ENCODE data around the gene CSMD2.
"Not testable (repeated sequence)": the region's sequence is repeated elsewhere in the genome, so short reads cannot be mapped to it uniquely, and the experiment has no call there.

Gene CSMD2

DNA sequence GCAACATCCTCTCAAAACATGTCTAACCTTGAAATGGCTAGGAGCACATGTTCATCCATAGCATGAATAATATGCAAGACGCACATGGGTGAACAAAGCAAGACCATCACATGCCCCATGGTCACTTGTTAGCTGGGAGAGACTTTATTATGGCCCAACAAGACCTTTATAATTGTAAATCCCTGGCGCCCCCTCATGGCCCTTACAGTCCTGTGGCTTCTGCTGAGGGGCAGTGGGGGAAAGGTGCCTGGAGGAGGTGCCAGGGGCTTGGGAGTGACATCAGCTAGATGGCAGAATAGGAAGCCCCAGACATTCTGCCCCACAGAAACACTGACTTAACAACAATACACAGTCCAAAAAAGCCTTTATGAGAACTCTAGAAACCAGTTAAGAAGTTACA is 51.7 kb downstream of the CSMD2 start:
- no peak for DNase-seq (ENCODE audit: low read depth in 2 of 2, low spot score in 1 of 2)

DNA sequence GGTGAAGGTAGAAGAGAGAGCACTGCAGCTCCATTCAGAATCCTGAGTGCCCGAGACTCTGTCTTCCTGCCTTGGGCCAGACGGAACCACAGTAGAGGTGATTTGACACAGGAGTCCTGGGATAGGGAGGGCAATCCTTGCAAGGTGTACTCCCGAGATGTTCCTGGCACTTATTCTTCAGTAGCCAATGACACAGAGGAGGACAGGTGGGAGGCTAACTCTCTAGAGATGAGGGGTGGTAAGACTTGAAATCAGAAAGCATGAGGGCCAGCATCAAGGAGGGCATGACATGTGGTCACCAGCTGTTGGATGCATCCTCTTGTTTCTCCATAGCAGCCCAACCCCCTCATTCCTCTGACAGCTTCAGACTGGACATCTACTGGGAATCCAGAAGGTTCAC is 56.3 kb downstream of the CSMD2 start:
- no peak for DNase-seq (ENCODE audit: low read depth in 2 of 2, low spot score in 1 of 2)

DNA sequence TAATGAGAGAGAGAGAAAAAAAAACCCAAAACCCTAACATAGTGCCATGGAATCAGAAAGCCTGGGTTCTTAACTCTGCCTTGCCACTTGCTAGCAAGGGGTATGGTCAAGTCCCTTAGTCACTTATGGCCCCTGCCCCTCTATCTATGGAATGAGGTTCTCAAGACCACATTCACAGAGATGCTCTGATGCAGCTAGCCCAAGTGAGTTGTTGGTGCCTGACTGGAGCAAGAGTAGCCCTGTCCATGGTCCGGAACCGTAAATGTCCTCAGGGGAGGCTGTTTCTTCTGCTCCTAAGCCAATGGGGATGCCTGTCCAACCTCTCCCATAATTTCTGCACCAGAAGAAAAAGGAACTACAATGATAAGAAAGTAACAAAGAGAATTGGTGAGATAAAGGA is 56.8 kb downstream of the CSMD2 start:
- DNase-seq (ENCODE audit: low read depth in 2 of 2, low spot score in 1 of 2), result no peak

DNA sequence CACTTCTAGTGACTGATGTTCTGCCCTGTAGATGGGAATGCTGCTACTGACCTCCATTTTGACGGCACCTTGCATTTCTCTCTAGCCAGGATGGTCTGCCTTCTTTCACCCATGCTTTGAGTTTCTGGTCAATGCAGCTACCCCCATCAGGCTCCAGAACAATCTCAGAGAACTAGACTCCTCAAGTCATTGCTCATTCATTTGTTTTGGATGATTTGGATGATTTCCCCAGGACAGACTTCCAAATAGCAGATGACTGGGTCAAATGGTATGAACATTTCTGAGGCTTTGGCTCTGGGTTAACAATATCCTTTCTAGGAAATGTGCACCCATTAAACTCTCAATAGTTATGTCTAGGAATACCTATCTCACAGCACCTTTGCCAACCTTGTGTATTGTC is 63.9 kb downstream of the CSMD2 start:
- DNase-seq (ENCODE audit: low read depth in 2 of 2, low spot score in 1 of 2), result no peak

DNA sequence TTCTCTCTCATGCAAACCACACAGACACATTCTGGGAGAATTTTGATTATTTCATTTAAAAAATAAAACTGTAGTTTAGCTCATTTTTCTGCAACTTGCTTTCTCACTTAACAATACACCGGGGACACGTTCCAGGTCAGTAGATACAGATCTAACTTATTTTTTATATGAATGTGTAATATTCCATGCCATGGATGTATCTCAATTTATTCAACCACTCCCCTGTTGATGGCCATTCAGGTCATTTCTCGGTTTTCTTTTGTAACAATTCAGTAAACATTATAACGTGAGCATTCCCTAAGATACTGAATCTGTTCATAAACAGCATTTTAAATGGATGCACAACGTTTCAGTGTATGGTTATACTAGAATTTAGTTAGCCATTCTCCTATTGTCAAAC is 64.7 kb downstream of the CSMD2 start:
- no peak for DNase-seq (ENCODE audit: low read depth in 2 of 2, low spot score in 1 of 2)

DNA sequence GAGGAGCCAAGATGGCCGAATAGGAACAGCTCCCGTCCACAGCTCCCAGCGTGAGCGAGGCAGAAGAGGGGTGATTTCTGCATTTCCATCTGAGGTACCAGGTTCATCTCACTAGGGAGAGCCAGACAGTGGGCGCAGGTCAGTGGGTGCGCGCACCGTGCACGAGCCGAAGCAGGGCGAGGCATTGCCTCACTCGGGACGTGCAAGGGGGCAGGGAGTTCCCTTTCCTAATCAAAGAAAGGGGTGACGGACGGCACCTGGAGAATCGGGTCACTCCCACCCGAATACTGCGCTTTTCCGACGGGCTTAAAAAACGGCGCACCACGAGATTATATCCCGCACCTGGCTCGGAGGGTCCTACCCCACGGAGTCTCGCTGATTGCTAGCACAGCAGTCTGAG is 72.6 kb downstream of the CSMD2 start:
- not testable (repeated sequence) for DNase-seq (ENCODE audit: low read depth in 2 of 2, low spot score in 1 of 2)

DNA sequence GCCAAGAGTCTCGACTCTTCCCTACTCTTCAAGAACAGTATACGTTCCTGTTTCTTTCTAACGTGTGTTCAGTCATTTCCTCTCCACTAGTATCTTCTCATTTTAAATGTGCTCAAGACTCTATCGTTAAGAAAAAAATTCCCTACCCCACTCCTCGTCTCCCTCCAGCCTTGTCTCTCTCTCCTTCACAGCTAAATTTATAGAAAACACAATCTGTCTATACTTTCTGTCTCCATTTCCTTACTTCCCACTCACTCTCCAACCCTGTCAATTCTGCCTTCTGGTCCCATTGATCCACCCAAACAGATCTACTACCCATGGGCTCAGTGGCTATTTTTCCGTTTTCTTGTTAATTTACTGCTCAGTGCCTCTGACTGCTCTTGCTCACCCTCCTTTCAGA is 75.3 kb downstream of the CSMD2 start:
- DNase-seq (ENCODE audit: low read depth in 2 of 2, low spot score in 1 of 2), result no peak

DNA sequence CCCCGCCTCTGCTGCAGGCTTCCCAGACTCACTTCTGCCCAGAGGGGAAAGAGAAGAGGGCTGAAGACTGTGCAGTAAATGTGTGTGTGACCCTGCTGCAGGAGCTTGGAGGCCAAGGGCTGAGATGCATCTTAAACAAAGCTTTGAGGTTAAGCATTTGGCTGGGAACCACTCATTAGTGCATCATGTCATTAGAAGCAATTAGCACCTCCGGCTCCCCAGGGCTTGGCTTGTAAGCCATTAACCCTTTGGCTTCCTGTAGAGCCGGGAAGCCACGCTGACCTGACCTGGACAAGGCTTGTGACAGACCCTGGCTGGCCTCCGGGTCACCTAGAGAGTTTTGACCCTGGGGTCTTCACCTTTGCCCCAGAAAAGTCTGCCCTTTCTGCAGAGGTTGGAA is 77.0 kb downstream of the CSMD2 start:
- no peak for DNase-seq (ENCODE audit: low read depth in 2 of 2, low spot score in 1 of 2)

DNA sequence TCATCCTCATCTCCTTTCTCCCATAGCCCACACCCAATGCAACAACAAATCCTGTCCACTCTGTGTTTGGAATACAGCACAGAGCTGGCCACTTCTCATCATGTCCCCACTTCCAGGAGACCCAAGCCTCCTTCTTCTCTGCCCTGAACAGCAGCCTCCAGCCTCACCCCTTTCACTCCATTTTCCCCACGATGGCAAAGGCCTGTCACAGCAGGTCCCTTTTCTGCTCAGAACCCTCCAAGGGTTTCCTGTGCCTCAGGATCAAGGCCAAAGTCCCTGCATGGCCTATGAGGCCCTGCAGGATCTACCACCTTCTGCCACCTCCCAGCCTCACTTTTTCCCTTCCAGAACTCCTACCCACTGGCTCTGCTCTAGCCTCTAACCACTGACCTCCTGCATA is 78.5 kb downstream of the CSMD2 start:
- no peak for DNase-seq (ENCODE audit: low read depth in 2 of 2, low spot score in 1 of 2)

DNA sequence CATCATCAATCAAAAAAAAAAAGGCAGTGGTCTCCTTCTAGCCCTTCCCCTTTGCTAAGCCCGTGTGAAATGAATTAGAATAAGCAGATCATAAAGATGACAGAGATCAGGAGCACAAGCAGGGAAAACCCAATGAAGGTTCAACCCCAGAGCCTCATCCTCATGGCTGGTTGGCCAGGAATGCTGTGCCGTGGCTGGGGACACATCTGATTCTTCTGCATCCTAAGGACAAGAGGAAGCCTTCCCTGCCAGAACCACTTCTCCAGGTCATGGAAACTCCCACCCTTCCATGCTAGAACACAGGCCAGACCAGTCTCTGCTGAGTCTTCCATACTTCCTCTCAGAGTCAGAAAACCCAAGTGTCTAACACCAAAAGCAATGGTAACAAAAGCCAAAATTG is 81.1 kb downstream of the CSMD2 start:
- no peak for DNase-seq (ENCODE audit: low read depth in 2 of 2, low spot score in 1 of 2)

DNA sequence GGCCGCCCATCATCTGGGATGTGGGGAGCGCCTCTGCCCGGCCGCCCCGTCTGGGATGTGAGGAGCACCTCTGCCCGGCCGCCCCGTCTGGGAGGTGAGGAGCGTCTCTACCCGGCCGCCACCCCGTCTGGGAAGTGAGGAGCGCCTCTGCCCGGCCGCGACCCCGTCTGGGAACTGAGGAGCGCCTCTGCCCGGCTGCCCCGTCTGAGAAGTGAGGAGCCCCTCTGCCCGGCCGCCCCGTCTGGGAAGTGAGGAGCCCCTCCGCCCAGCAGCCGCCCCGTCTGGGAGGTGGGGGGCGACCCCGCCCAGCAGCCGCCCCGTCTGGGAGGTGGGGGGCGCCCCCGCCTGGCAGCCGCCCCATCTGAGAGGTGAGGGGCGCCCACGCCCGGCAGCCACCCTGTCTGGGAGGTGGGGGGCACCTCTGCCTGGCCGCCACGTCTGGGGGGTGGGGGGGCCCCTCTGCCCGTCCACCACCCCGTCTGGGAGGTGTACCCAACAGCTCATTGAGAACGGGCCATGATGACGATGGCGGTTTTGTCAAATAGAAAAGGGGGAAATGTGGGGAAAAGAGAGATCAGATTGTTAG is 82.9 kb downstream of the CSMD2 start:
- DNase-seq (ENCODE audit: low read depth in 2 of 2, low spot score in 1 of 2), result not testable (repeated sequence)

DNA sequence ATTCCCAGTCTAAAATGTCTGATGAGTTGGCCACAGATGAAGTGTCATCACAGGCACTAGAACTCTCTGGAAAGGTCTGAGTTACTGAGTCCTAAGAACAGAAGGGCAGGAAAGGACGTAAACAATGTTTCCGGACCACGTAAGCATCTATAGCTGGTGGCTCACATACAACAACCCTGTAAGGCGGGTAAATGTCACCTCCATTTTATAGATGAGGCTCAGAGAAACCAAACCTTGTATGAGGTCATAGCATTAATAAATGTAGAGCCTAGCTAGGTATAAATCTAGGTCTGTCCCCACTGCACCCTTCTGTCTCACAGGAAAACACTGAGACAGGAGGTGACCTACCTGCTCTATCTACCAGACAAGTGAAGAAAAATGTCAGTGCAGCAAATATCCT is 86.6 kb downstream of the CSMD2 start:
- DNase-seq (ENCODE audit: low read depth in 2 of 2, low spot score in 1 of 2), result no peak

DNA sequence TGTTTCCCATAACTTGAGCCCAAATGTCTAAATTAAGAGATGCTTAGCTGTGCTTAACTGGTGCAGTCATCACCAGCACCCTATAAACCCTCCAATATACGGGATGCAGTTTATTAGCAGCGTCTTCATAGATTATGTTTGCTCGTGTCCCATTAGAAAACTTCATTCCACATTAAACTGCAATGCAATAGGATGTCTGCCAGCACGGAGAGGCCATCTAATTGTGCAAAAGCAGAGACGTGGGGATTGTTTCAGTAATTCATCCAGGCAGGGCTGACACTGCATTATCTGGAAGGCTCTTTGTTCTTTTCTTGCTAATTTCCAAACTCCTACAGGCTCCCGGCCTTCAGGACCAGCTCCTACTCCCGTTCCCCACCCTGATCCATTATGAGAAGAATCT is 89.5 kb downstream of the CSMD2 start:
- no peak for DNase-seq (ENCODE audit: low read depth in 2 of 2, low spot score in 1 of 2)

DNA sequence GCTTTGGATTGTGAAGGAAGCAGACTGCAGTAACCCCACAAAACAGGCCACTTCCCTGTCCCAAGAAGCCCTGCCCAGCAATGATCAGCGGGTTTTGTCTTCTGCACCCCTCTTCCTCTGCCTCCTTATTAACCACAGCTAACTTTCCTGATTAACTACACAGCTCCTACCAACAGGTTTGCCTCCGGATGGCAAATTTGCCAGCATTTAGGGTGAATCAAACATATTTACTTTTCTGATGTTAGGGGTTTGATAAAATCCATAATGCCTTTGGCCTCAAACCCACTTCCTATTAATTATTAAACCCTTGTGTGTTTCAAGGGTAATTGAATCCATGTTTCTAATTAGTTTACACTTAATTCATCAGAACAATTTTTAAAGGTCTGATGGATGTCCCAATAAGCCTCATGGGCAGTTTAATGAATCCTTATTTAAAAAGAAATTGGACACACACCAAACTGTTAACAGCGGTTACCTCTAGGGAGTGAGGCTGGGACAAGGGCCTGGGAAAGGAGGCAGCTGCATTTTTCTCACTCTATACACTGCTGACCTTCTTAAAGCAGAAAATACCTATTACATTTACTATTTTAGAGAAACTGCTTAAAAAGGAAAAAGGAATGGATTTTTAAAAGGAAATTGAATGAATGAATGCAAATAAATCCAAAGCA is 91.9 kb downstream of the CSMD2 start:
- DNase-seq (ENCODE audit: low read depth in 2 of 2, low spot score in 1 of 2), result no peak

DNA sequence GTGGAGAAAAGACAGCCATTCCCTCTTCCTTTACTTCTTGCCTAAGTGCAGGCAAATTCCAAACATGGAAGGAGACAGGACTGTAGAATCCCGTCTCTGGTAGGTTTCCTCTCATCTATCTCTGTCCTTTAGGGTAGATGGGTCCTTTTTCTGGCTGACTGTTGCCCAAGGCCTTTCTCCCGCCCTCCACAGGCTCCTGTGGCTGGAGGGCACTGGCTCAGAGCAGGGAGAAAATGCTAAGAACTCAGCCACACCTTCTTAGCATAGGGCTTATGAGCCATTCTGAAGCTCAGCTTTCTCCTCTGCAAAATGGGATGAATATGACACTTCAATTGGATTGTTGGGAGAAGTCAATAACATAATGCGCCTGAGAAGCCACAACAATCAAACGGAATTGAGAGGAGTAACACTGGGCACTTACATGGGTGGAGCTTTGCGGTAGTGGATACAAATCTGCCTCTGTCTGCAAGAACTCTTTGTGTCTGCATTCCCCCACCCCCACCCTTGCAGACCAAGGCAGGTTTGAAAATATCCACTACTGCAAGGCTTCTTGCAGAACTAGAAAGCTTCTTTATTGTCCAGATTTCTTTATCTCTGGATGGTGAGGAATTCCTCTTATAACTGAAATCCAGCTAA is 94.7 kb downstream of the CSMD2 start:
- DNase-seq (ENCODE audit: low read depth in 2 of 2, low spot score in 1 of 2), result no peak

DNA sequence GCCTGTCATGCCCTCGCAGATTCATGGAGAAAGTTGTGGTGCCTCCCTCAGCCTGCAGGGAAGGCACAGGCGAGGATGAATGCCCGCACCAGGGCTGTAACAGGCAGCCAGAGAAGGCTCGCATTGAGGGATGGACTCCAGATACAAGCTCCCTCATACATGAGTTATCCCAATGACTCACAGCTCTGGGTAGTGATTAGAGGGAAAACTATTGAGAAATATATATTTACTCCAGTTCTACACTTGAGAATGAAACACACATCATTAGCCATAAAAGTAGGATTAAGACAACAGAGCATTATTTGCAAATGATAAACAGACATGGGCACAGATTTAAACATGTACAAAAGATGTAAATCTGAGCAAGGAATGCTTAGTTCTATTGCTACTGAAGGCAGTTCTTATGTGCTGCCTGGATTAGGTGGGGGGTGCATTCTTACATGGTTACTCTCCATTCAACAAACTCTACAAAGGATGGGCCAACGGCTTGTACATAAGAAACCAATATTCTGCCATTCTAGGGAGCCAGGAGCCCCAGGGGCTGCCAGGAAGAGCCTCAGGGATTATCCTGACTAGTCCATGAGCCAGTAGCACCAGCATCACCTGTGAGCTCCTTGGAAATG is 97.9 kb downstream of the CSMD2 start:
- no peak for DNase-seq (ENCODE audit: low read depth in 2 of 2, low spot score in 1 of 2)

DNA sequence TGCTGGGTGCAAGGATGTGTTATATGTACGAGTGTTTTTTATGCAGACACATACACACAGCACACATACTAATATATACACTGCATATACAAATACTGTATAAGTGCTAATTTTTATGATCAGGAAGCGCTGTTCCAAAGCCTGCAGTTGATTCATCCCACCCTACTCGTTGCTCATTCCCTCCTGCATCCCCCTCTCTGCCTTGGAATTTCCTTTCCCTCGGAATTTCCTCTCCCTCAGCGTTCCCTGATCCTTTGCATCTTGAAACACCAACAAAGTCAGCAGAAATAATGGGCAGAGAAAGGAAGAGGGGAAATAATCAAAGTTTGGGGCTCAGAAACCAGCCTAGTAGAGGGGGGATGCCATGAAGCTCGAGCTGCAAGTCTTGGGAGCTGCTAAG is 98.9 kb downstream of the CSMD2 start:
- DNase-seq (ENCODE audit: low read depth in 2 of 2, low spot score in 1 of 2), result no peak

DNA sequence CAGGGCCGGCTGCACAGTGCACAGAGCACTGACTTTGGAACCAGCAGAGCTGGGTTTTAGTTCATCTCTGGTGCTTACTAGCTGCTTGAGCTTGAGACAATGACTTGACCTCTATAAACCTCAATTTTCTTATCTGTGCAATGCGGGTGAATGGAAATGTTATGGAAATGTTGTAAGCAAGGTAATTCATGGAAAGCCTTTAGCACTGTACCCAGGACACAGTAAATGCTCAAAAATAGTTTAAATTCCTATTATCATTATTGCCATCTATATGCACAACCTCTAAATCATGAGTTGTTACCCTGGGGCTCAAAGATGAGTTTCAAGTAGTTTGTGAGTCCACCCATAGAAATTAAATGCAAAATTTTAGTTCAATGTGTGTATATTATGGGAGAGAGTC is 99.5 kb downstream of the CSMD2 start:
- no peak for DNase-seq (ENCODE audit: low read depth in 2 of 2, low spot score in 1 of 2)

DNA sequence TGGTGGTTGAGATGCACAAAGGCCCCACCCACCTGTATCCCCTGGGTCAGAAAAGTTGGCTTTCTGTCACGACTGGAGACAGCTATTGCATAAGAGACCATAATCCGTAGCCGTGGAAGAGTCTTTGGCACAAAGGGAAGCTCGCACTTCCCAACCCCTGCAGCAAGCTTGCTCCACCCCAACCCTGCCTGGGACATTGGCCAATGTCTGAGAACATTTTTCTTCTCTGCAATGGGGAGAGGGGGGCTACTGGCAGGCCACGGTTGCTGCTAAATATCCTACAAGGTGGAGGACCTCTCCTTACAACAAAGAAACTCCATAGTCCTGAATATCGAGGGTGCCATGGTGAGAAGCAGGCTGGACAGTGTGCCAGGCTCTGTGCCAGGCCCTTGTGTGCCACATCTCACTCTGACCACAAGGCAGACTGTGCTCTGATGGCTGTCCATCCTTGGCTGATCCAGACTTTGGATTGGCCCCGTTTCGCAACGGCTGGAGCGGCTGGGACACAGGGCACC is 104.1 kb downstream of the CSMD2 start:
- no peak for DNase-seq (ENCODE audit: low read depth in 2 of 2, low spot score in 1 of 2)

DNA sequence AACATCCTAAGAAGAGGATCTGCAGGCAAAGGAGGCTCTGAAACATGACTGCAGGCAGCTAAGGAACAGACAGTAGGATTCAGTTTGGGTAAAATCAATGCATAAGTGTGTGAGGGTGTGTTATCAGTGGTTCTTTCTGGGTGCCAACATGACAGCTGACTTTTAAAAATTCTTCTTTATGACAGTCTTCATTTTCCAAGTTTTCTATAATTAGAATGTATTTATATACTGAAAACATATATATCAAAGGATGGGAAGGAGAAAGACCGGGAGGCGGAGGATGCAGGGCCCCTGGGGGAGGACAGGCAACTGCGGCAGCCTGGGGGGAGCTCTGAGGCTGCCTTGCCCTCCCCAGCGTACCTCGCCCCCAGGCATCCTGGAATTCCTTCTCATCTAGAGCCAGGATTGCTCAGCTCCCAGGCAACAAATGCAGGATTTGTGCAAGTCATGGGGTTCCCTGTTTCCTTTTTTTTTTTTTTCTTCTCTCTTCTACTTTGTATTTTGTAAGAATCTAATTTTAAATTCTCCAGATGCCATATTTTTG is 104.8 kb downstream of the CSMD2 start:
- no peak for DNase-seq (ENCODE audit: low read depth in 2 of 2, low spot score in 1 of 2)

DNA sequence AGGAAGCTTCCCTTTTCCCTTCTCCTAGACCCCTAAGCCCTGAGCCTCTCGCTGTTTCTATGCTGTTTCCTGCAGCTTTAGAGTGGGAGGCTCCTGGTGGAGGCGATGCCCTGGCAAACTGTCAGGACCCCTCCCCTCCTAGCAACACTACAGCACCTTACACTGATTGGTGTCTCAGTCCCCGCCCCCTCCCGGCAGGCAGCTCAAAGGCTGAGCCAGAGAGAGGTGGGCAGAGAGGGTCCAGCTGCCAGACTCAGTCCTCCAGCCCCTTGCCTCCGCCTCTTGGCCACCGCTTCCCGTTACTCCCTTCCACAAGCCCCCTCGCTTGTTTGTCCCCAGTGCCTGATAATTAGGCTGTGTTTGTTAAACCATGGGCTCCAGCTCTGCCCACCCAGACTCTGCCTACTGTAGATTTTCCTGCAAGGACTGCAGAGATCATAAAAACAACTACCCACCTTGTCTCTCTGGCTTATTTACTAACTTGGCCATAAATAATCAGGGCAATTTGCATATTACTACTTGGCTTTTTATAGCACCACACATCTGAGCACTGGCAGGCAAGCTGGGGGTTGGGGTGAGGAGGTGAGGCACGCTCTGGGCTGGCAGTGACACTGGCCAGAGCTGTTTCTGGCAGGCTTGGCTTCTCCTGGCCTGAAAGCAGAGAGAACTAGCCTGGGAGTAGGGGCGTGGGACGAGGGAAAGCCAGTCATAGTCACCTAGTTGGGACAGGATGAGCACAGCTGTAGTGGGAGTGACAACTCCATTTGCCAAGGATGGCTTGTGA is 107.5 kb downstream of the CSMD2 start:
- DNase-seq (ENCODE audit: low read depth in 2 of 2, low spot score in 1 of 2), result no peak

All from stimulated activated CD8-positive, alpha-beta memory T cell treated with anti-CD3 and anti-CD28 coated beads, Interleukin-4, amount 100 ng/mL, for 4 hours (primary cell).